ENCODE measurements around the gene FN1.
"Not testable (repeated sequence)": the region's sequence is repeated elsewhere in the genome, so short reads cannot be mapped to it uniquely, and the experiment has no call there.

The FN1 gene

DNA sequence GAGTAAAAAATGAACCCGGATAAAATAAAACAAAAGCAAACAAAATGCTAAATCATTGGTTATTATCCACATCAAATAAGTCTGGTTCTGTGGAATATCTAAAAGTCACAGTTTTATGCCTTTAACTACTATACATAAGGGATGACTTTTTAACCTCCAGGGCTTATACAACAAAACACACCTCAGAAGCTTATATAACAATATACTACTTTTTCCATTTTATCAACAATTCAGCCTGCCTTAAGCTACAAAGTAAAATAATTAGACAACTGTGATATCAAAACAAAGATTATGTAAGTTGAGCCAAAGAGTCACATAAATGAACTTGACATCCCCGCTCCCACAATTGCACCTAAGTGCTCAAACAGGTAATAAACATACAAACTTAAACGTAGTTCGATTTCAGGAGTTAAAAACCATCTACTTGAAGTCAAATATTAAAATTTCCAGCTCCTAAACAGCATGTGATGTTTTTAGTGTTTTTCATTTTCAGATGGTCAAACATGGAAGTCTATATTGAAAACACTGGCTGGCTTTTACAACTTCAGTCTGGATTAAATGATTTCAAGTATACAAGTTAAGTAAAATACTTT, 69.3 kb downstream of the FN1 start:
- DNase-seq (ENCODE audit: low spot score) (no peak), FAIRE-seq (no peak)

DNA sequence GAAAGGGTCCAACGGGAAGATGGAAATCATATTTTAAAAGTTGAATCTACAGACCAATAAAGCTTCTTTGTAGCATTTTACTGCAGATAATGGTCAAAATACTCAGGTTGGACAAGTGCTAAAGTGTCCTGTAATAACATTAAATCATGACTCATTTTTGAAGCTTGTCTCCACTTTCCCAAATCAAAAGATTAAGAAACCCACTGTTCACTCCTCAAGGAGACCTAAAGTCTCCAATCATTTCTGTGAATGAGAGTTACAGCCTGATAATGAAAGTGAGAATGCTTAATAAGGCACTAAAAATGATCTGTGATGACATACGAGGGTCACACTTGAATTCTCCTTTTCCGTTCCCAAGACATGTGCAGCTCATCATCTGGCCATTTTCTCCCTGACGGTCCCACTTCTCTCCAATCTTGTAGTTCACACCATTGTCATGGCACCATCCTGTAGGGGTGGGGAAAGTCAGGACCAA, 70.6 kb downstream of the FN1 start:
- no peak for DNase-seq (ENCODE audit: low spot score)
- no peak for FAIRE-seq

DNA sequence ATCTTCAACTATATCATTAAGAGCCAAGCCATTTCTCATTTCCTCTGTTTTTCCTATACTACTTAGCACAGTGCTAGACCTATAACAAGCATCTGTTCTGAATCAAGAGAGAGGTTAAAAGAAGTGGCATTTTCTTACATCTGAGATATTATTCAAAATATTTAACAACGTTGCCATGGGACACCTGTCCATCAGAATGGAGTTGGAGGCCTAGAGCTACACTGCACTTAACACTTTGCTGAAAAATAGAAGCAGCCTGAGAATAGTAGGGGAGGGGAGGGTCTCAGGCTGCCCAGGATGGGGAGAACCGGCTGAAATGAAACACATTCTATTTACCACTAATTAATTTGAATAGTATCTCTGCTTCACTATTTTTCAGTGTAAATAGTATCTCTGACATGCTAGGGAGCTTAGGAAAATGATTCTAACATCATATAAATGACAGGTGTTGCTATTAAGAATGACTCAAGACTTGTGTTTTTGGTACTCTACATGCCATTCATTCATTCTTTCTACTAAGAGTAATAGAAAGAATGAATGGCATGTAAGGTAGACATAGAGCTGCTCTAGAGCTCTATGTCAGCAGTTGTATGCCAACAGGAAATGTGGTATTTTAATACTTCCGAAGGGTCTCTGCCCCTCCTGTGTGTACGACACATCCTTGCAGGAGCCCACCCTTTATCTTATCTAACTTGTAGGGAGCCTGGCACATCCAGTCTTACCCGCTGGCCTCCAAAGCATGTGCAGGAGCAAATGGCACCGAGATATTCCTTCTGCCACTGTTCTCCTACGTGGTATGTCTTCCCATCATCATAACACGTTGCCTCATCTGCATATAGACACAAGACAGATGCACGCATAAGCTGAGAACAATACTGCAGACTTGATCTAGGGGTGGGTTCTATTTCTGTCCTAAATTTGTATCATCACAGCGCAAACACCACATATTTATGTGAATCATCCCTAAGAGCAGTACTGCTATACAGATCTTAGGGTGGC, 71.4 kb downstream of the FN1 start:
- no peak for DNase-seq (ENCODE audit: low spot score)
- FAIRE-seq: no peak

DNA sequence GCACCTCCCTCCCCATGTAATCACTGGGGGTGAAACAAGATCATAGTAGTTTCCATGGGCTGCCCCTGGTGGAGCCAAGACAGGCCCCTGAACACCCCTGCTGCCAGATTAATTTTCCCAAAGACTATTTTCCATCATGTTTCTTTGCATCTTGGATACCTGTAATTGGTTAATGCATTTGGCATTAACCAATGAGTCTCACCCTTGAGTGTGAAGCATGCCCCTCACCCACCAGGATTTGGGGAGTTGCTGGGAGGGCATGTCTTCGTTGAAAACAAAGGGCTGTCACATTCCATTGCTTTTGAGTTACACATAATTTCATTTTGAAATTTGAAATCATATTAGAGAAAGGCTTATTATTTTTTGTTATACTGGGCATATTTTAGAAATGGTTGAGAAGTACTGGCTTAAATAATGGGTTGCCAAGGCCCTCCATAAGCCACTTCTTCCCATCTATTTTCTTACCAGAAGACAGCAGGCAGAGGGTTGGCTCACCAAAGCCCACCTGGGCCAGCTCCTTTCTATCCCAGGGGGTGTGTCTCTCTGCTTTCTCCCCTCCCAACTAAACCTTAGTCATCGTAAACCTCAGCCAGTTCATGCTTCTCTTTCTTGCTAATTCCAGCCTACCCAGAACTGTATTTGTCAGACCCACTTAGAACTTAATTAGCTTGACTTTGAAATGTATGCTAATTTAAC, 72.3 kb downstream of the FN1 start:
- DNase-seq (ENCODE audit: low spot score): no peak
- FAIRE-seq: no peak

DNA sequence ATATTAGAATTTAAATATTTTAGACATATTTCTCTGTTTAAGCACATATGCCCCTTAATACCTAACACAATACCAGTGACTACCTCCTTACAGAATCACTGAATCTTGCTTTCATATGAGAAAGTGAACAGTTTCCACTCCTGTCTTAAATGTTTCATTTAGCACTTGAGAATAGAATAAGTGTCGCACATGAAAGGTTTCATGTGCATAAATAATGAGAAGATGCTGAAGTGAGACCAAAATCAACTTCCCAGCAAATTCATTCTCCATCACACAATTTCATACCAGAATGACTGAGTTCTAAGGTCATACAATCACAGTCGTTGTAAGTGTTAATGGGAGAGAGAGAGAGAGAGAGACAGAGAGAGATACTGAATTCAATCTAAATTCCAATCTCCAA, 72.8 kb downstream of the FN1 start:
- FAIRE-seq (no peak), DNase-seq (ENCODE audit: low spot score) (no peak)

DNA sequence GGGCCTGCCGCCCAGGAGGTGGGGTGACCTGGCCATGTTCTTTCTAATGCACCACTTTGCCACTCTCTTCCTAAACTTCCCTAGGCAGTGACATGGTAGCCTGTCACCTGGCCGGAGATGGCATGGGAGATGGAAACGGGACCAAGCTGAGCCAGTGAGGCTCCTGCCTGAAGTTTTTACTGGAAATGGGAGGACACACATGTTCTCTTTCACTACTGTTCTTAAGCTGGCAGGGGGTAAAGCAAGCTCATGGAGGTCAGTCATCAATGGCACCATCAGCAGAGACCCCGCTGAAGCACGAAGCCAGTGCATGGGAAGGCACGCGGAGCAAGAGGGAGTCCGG, 73.3 kb downstream of the FN1 start:
- DNase-seq (ENCODE audit: low spot score) (no peak), FAIRE-seq (no peak)

DNA sequence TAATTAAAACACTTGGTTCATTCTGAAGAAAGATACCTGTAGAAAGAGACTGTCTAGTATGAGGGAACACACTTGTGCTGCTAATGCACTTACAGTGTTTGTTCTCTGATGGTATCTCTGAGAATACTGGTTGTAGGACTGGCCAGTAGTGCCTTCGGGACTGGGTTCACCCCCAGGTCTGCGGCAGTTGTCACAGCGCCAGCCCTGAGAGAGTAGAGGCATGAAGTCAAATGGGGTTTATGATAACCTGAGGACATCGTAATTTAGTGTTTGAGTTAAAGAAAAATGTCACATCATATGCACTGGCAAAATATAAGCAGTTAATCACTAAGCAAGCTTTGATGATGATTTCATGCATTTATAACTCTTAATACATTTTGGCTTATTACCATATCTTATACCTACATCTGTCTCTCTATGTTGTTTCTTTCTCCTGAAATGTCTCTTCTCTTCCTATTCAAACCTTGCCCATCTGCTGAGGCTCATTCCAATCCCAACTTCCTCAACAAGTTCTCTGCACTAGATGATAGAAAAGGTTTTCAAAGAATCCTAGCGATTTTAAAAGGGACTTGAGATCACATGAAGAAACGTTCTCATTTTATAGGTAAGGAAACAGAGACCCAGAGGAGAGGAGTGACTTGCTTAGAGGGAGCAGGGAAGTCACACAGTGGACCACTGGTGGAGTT, 73.8 kb downstream of the FN1 start:
- DNase-seq (ENCODE audit: low spot score) (no peak), FAIRE-seq (no peak)

DNA sequence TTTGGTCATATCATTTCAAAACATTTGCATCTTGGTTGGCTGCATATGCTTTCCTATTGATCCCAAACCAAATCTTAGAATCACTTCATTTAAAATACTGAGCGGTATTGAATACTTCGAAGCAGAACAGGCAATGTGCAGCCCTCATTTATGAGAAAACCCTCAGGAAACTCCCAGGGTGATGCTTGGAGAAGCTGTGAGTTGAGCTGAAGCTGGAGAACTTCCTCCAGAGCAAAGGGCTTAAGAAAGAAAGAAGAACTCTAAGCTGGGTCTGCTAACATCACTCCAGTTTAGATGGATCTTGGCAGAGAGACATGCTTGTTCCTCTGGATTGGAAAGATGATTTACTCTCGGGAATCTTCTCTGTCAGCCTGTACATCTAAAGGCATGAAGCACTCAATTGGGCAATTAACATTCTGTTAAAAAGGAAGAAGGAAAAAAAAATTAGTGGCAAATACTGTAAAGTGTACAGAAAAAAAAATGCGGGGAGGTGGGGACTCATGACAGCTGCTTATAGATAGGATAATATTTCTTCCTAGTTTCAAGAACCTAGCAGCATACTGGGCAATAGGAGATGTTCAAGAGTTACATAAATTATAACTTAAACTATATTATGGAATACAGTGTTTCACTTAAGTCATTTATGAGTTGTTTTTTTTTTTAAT, 74.5 kb downstream of the FN1 start:
- FAIRE-seq (no peak), DNase-seq (ENCODE audit: low spot score) (no peak)

DNA sequence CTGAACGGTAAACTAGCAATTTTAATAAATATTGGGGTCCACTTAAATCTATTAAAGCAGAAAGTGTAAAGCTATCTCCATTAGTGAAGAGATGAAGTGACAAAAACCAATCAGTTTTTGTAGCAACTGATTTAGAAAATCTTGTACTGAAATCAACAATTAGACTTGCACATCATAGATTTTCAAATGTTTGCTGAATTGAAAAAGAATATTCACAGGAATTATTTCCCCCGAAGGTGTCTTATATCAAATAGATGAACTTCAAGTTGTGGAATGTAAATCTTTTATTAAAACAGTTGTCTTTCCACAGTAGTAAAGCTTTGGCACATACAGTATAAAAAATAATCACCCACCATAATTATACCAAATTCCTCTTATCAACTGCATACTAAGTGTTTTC, 75.3 kb downstream of the FN1 start:
- DNase-seq (ENCODE audit: low spot score): no peak
- FAIRE-seq: no peak

DNA sequence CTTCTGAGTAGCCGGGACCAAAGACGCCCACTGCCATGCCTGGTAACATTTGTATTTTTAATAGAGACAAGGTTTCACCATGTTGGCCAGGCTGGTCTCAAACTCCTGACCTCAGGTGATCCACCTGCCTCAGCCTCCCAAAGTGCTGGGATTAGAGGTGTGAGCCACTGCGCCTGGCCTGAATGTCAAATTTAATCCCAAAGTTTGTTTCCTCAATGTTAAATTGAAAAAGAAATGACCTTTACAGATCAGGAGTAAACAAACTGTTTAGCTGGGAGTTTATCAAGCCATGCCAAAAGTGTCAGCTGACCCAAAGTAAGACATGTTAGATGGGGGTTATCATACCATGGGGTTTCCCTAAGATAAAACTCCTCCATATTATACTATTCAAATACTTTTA, 75.8 kb downstream of the FN1 start:
- FAIRE-seq; DNase-seq (ENCODE audit: low spot score): not testable (repeated sequence)

DNA sequence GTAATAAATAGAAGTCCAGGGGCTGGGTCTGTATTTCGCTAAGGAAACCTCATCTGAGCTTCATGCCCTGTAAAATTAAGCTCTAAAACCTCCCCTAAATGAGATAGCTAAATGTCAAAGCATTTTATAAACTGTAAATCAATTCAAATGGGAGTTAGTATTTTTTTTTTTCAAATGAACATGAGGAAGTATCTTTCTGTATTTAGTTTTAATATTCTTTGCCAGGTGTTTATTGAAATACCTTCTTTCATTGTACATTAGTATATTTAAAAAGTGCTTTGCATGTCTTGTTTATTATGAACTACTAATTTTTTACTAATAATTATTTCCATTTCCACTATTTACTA, 76.3 kb downstream of the FN1 start:
- no peak for FAIRE-seq
- no peak for DNase-seq (ENCODE audit: low spot score)

DNA sequence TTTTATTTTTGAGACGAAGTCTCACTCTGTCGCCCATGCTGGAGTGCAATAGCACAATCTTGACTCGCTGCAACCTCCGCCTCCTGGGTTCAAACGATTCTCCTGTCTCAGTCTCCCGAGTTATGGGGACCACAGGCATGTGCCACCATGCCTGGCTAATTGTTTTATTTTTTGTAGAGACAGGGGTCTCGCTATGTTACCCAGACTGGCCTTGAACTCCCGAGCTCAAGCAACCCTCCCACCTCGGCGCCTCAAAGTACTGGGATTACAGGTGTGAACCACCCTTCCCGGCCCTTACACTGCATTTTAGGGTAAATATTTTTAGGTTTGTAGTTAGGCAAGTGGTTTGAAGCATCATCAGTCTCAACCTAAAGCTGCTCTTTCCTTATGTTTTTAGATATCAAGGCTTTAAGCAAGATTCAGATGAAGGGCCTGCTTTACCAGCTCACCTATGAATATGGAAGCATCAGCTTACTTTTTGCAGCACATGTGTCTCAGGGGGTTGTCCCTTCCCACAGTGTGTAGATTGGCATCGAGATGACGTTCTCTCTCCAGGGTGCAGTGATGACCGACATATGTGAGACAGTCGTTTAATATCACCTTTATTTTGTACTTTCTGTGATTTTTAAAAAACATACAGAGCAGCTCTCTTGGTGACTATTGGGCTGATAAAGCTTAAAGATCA, 76.8 kb downstream of the FN1 start:
- FAIRE-seq (no peak), DNase-seq (ENCODE audit: low spot score) (no peak)

DNA sequence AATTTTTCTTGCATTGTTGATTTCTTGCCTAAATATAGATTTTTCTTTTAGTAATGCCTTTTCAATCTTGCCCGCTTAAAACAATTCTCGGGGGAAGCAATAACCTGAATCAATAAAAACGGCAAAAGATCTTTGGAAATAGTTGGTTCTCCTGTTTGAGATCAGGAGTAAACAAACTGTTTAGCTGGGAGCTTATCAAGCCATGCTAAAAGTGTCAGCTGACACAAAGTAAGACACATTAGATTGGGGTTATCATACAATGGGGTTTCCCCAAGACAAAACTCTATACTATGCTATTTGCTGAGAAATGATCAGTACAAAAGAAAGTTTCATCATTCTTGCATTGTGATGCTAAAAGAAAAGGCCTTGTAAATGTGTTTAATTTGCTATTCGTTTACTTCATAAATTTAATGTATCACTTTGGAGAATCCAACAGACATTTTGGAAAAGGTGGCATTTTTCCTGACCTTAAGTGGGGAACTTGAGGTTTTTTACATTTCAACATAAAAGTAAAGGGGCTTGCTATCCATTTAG, 77.5 kb downstream of the FN1 start:
- DNase-seq (ENCODE audit: low spot score): no peak
- FAIRE-seq: no peak

DNA sequence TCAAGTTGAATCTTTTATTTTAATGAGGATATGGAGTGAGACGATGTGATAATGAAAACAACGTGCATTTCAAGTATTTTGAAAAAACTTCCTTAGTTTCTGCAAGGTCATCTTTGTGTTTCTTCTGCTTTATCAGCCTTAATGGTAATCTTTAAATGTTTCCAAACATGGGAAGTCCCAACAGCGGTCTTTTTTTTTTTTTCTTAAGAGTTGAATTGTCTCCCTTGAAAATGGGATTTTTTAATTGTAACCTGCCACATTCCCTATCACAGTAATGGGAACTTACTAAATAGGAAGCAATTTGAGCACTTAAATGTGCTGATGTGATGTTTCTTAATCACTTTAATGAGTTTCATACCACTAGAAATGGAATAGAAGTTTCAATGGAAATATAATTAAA, 78.2 kb downstream of the FN1 start:
- FAIRE-seq: no peak

DNA sequence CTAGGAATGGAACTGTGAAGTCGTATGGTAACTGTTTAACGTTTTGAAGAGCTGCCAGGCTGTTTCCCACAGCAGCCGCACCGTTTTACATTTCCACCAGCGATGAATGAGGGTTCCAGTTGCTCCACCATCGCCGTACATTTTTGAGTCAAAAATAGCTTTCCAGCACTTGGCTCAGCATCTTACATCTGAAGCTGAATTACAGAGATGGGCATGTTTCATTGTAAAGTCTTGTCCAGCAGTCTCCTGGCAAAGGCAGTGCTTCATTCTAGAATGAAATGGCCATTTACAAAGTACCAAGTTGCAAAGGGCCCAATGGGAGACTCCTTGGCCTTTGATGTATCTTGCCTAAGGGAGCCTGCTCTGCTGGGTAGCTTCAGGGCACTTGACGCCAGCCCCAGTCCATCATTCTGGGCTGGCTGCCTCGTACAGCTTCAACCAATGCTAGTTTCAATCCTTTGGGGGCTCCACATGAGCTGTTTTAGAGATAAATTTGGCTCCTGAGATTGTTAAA, 78.9 kb downstream of the FN1 start:
- no peak for DNase-seq (ENCODE audit: low spot score)
- no peak for FAIRE-seq

More for the DNA sequence above, 78.2 kb downstream of the FN1 start:
- DNase-seq (ENCODE audit: low spot score): no peak

DNA sequence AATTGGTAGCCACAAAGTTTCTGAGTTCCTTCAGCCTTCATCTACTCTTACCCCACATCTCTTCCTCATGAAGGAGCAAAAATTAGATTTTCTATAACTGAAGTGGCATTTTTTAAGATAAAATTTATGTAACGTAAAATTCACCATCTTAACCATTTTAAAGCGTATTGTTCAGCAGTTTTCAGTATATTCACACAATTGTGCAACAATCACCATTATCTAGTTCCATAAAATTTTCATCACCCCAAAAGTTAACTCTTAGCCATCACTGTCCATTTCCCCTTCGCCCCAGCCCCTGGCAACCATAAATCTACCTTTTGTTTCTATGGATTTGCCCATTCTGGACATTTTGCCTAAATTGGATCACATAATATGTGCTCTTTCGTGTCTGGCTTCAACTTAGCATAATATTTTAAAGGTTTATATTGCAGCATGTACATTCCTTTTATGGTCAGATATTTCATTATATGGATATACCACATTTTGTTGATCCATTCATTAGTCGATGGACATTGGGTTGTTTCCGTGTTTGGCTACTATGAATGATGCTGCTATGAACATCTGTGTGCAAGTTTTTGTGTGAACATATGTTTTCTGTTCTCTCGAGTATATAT, 79.4 kb downstream of the FN1 start:
- no peak for DNase-seq (ENCODE audit: low spot score)
- no peak for FAIRE-seq

DNA sequence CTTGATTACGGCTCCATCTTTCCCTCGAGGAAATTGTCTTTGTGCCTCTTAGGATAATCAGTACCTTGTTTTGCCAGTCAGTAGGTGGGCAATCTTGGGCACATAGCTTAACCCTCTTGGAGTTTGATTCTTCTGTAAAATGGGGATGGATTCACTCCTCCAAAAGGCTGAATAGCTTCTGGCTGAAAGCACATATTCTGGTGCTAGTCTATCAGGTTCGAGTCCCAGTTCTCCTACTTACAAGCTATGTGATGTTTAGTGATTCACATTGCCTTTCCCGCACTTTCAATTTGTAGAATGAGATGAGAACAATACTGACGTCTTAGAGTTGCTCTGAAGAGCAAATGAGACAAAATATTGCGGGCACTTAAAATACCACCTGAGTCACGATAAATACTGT, 80.1 kb downstream of the FN1 start:
- FAIRE-seq: no peak
- DNase-seq (ENCODE audit: low spot score): no peak

DNA sequence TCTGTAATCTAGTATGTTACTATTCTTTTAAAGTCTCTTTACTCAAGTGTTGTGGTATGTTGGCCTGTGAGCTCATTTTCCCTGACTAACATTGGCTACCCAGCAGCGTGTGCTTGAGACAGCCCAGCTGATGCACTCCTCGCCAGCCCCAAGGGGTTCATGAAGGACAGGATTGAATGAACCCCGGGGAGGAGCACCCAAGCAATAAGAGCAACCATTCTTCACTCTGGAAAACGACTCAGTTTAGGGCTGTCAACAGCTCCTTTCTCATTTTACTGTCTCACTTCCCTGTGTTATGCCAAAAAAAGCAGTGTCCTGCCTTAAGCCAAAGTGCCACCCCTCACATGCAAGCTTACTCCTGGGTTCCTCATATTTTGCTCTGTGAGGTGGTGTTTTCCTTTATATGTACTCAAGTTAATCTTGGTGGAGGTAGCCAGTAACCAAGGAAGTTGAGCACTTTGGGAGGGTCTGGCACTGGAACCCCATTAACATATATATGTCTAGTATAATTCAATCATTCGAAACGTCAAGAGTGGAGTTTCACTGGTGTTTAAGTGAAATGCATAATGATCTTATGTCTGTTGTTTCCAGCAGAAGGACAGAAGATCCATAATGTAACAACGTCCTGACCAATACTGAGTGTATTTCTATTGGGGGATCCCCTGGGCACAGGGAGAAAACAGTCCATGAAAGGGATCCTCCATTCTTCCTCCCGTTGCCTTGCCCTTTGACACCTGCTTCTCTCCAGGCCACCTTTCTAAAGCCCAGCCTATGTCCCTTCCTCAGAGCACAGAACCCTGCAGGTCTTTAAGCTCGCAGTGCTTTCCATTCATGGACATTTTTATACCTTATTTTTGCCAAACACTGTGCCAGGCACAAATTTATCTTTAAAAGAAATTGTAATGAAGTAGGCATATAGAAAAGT, 80.8 kb downstream of the FN1 start:
- no peak for FAIRE-seq
- no peak for DNase-seq (ENCODE audit: low spot score)

DNA sequence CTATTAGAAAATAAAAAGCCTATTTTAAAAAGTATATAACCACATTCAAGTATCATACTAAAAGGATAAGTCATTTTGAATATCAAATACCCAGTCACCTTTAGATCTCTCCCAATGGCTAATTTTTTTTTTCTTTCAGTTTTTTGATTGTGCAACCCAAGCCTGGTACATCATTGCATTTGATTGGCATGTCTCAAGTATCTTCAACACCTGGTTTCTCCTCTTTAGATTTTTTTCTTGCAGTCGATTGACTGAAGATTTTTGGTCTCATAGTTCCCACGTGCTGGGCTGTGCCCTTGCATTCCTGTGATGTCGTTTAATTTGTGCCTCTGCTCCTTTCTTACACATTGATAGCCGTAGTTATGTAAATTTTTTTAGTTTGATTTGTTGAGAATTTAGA, 83.3 kb downstream of the FN1 start:
- DNase-seq (ENCODE audit: low spot score) (no peak), FAIRE-seq (no peak)
